22Rv1 (cell line): ENCODE measurements around the gene RPL5.

Source experiments
- CTCF ChIP-seq: fragments of 450-650 bp; IDR thresholded peaks from 2 replicates; pipeline ENCODE4 v1.5.1; 2017; ENCODE audit warnings: mild to moderate bottlenecking
- ZFX ChIP-seq: fragments of 450-650 bp; IDR thresholded peaks from 2 replicates; pipeline ENCODE4 v1.6.1; 2017; ENCODE audit warnings: antibody characterized with exemption, borderline replicate concordance

- TF ChIP-seq CTCF, result no peak
- TF ChIP-seq ZFX, result no peak
Observed at GRCh38 chr1:92877792-92878191, 46.0 kb downstream of the RPL5 start.
